T-helper 2 cell treated with Interferon-gamma antibody and Interleukin-4, amounts not matched to agents 100 ng/mL and 5 ng/mL, for 36 hours (primary cell): ENCODE data around the gene PNKP. TPM values are rescaled to one million over a fixed set of nuclear protein-coding genes. Genes with fewer than 3 reads are reported as not detected.

Source experiments
- intact Hi-C: fragments of 100-400 bp; cut with micrococcal nuclease; formaldehyde crosslinking; loops from one replicate; pipeline ENCODE4 v1.15.1; 2023
- total RNA-seq: library from RNA; stranded (reverse); gene quantifications from 2 replicates; pipeline ENCODE4 v1.2.3, GENCODE V29; 2022

PNKP gene
- total RNA-seq, 1 donor from 2014 or later: 160 TPM

DNA sequence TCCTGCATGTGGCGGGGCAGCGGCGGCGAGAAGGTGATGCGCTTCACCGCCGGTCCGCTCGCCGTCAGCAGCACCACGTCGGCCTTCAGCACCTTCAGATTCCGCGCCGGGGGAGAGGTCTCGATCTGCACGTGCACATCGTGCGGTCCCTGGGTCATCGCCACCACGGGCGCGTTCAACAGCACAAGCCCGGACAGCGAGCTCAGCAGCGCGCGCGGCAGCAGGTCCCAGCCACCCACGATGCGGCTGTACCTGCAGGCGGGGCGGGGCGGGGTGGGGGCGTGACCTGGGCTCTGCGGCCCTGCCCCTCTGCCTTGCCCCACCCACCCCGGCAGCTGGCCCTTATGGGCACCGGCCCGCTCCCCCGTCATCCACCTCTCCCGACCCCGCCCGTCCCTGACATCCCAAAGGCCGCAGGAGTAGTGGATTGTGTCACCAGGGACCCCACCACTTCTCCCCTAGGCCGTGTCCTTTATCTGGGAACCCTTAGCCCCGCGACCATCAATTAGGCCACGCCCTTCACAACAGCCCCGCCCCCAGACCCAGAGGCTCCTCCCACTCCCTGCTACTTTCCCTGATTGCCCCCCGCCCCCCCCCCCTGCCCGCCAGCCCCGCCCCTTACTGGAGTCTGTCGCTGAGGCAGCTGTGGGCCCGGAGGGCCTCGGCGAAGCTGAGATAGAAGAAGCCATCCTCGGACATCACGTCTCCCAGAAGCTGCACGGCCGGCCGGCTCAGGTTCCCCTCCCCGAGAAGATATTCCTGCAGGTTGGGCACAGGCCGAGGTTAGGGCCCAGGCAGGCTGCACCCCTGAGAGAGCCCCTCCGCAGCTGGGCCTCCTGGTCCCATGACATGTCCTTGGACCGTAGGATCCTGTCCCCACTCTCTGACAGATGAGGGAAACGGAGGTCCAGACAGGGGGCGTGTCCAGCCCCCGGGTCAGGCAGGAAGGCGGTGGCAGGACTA is 23.3 kb upstream of the PNKP start:
- intact Hi-C loops: loop anchor here (1.0 kb wide), 1 partner anchor 13 kb away; the partner anchor contains the start of genes AKT1S1 and TBC1D17

DNA sequence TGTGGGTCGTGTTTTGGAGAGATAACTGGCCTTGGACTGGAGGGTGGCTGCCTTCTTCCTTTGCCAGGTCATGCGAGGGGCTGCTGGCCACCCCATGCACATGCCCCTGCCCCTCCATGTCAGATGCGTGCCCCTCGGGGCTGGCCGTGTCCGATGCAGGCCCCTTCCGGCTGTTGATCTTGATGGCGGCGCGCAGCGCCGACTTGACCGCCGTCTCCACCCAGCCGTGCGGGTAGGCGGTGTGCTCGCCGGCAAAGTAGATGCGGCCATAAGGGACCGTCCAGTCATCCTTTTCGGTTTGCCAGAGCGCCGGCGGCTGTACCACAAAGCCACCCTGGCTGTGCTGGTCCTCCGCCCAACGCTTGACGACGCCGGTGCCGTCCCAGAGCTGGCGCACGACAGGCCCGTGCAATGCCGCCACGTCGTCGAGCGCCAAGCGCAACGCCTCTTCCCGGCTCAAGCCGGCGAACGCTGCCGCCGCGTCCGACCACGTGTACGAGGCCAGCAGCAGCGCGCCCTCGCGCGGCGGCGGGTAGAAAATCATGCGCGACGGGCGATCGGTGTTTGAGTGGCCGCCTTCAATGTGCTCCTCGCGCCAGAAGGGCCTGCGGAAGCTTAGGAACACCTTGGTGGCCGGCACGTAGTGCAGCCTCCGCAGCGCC is 22.4 kb upstream of the PNKP start:
- intact Hi-C loops: loop anchor here (1.0 kb wide), 1 partner anchor 13 kb away; the partner anchor contains the start of genes AKT1S1 and TBC1D17

DNA sequence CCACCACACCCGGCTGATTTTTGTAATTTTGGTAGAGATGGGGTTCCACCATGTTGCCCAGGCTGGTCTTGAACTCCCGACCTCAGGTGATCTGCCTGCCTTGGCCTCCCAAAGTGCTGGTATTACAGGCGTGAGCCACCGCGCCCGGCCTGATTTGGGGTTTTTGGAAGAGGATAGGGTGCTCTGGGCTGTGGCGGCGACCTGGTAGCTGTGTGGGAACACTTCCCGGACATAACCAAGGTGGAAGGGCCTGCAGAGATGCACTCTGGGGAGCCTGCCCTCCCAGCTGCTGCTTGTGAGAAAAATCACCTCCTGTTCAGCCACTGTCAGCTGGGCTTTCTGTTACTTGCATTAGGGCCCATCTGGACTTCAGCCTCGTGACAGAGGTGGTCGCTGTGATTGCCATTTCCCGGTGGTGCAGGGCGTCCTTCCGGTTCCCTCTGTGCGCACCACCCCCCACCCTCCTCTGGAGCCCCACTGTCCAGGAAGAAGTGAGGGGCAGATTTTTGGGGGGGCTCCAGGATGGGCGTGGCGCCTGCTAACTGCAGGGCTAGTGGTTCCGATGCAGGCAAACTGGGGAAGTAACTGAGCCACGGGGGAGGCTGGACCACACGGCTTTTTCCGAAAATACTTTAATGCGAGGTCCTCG is 21.8 kb upstream of the PNKP start:
- intact Hi-C loops: no loop called here

GRCh38 chr19:49888510-49888824 is 21.1 kb upstream of the PNKP start:
- intact Hi-C loops: no loop called here

- intact Hi-C loops: no loop called here
Observed at GRCh38 chr19:49887665-49888509, 20.5 kb upstream of the PNKP start.

GRCh38 chr19:49887037-49887664 is 19.8 kb upstream of the PNKP start:
- intact Hi-C loops: no loop called here

DNA sequence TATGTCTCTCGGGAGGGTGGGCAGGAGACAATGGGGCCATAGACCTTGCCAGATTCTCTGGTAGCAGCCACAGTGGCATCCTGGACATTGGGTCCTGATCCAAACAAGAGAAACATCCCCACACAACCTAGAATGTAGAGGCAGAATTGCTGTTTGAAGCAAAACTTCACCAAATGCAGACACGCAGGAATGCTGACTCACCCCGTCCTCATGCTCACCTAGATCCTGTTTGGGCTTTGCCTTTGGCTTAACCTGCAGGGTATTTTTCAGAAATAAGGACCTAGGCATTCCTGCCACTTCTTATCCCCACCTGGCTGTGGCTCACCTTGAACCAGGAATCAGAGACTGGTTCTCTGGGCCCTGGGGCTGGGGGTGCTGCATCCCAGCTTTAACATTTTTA is 17.4 kb upstream of the PNKP start:
- intact Hi-C loops: no loop called here

- intact Hi-C loops: no loop called here
Observed at GRCh38 chr19:49884109-49884508, 16.7 kb upstream of the PNKP start.

DNA sequence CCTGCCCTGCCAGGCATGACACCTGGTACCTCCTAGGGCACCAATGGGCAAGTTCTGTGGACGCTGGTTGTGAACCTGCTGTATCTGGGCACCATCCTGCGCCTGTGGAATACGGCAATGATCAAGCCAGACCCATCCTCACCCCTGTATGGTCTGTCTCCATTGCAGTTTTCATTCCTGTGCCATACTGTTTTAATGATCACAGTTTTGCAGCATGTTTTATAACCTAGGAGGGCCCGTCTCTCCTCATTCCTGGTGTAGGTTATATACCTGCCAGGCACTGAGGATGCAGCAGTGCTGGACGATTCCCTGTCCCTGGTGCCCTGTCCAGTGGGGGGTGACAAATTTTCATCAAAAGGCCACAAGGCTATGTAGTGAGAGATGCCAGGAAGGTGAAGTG is 15.7 kb upstream of the PNKP start:
- intact Hi-C loops: no loop called here

- intact Hi-C loops: no loop called here
Observed at GRCh38 chr19:49882643-49883042, 15.3 kb upstream of the PNKP start.

DNA sequence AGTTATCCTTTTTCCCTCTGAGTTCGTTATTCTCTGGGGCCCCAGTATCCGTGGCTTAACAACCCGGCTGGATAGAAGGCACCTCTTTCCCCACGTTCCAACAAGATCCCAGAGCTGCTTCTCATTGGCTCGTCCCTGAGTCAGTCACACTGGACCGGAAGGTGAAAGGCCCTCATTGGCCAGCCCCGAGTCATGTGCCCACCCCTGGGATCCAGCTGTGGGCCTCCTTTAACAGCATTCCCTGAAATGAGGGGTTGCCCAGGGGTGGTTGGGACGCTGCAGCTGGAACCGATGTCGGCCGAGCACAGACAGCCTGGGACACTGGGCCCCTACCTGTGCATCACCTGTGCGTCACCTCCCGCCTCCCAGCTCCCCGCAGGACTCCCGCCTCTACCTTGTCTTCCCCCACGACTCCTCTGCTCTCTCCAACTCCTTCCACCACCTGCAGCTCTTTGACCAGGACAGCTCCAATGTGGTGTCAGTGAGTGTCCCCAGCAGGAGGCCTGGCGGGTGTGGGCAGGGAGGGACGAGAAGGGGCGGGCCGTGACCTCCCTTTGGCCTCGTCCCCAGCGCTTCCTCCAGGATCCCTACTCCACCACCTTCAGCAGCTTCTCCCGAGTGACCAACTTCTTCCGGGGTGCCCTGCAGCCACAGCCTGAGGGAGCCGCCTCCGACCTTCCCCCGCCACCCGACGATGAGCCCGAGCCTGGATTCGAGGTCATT is 14.5 kb upstream of the PNKP start:
- intact Hi-C loops: no loop called here

- intact Hi-C loops: no loop called here
Observed at GRCh38 chr19:49881186-49881585, 13.8 kb upstream of the PNKP start.

- intact Hi-C loops: no loop called here
Observed at GRCh38 chr19:49880162-49880869, 12.9 kb upstream of the PNKP start.

DNA sequence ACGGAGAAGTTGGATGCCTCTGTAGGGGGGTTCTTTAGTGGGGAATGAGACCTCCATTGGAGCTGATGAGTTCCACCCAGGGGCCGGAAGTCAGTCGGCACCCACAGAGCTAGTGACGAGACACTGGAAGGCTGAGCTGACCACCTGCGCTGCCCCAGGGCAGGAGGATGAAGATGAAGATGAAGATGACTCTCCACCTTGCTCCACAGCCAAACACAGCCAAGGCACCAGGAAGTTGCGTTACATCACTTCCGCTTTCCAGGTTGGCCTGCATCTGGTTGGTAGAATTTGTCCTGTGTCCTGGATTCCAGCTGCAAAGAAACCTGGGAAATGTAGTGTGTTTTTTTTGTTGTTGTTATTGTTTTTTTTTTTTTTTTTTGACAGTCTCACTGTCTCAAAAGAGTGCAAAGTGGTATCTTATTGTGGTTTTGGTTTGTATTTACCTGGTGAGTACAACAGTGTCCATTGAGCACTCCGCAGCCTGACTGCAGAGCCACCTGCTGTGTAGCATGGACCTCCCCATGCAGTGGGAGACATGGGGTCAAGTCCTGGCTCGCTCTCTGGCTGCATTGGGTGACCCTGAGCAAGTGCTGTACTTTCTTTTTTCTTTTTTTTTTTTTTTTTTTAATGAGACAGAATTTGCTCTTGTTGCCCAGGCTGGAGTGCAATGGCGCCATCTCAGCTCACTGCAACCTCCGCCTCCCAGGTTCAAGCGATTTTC is 12.0 kb upstream of the PNKP start:
- intact Hi-C loops: loop anchor here (5.0 kb wide), 1 partner anchor 287 kb away; the partner anchor contains the start of gene PRR12

DNA sequence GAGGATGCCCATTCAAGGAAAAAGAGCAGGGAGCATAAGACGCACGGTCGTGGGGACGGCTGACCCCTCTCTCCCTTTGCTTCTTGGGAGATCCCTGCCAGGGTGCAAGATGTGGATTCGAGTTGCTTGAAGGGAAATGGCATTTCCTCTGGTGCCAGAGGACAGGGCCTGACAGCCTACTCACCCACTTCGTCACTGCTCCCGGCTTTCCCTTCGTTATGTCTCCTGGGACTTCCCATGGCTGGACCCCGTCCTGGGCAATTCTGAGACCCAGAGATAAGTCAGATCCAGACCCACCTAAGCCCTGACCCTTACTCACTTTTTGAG is 11.3 kb upstream of the PNKP start:
- intact Hi-C loops: loop anchor here (5.0 kb wide), 1 partner anchor 286 kb away; the partner anchor contains the start of gene PRR12

DNA sequence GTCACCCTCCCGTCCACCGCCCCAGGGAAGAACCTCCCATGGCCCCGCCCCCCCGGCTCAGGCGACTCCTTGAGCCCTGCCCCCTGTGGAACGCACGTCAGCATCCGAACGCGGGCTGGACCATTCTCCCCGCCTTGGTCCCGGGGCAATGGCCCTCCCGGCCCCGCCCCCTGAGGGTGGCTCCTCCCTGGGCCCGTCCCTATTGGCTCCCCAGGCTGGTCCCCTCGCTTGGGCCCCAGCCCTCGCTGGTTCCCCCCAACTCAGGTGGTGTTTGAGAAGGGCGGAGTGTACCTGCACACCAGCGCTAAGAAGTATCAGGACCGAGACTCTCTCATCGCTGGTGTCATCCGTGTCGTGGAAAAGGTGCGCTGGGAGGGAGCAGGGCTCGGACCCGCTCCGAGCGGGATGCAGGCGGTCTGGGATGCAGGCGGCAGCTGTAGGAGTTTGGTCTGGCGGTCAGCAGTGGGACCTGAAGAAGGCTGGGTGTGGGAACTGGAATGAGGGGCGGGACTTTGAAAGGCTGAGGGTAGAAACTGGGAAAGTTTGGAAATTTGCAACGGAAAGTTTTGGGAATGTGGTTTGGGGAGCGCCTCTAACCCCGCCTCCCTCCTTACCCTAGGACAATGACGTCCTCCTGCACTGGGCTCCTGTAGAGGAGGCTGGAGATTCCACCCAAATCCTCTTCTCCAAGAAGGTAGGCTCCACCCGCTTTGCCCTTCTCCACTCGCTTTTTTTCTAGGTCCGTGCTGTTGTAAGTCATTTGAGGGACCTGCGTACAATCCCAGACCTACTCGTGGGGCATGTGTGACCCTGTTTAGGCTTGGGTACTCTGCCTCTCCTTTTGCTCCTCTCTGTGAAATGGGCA is 10.7 kb upstream of the PNKP start:
- intact Hi-C loops: loop anchor here (1.0 to 5.0 kb wide), 9 partner anchors 9 to 381 kb away; partner anchors contain the start of genes ATF5, FUZ, NUP62 and PRR12
